OCI-LY7 (cell line): ENCODE measurements around the gene ANO6.

Experiments used
- EZH2phosphoT487 ChIP-seq: fragments of 200-600 bp; sonication (generic); IDR thresholded peaks from 2 replicates; pipeline ENCODE4 v1.6.1; 2018; ENCODE audit warnings: low read depth, borderline replicate concordance, mild to moderate bottlenecking, mixed run types, antibody characterized with exemption, low read length, moderate library complexity, mixed read lengths
- TF ChIP-seq, protein P1 (sequence below): fragments of 200-600 bp; sonication (generic); conservative IDR thresholded peaks from 2 replicates; pipeline ENCODE4 v1.5.1; 2014; ENCODE audit warnings: mild to moderate bottlenecking, antibody characterized with exemption, low read length, moderate library complexity, mixed read lengths

DNA sequence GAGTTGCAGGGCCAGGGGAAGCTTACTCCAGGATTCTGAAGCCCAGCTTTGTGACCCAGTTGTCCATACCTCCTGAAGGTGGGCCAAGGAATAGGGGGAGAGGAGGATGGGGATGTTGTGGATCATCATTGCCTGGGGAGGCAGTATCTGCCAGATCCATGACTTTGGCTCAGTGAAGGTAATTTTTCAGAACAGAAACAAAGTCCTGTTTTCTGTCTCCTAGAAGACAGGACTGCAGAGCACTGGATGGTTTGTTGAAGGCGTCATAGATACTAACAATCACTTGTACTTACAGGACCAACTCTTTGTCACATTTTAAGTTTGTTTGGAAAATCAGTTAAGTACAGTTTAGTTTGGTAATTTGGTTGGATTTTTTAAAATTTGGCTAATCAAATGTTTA, 38.4 kb downstream of the ANO6 start:
- TF ChIP-seq, protein P1, sequence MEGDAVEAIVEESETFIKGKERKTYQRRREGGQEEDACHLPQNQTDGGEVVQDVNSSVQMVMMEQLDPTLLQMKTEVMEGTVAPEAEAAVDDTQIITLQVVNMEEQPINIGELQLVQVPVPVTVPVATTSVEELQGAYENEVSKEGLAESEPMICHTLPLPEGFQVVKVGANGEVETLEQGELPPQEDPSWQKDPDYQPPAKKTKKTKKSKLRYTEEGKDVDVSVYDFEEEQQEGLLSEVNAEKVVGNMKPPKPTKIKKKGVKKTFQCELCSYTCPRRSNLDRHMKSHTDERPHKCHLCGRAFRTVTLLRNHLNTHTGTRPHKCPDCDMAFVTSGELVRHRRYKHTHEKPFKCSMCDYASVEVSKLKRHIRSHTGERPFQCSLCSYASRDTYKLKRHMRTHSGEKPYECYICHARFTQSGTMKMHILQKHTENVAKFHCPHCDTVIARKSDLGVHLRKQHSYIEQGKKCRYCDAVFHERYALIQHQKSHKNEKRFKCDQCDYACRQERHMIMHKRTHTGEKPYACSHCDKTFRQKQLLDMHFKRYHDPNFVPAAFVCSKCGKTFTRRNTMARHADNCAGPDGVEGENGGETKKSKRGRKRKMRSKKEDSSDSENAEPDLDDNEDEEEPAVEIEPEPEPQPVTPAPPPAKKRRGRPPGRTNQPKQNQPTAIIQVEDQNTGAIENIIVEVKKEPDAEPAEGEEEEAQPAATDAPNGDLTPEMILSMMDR = no peak
- no peak for TF ChIP-seq EZH2phosphoT487
